GM23248 (cell line): ENCODE measurements around the gene HMG20B.
"Not testable (repeated sequence)": the region's sequence is repeated elsewhere in the genome, so short reads cannot be mapped to it uniquely, and the experiment has no call there.

ENCODE experiments used
- EZH2 ChIP-seq: fragments of 200-600 bp; sonication (generic); IDR thresholded peaks from 2 replicates; pipeline ENCODE4 v1.6.1; 2018; ENCODE audit warnings: antibody characterized with exemption, mild to moderate bottlenecking; ENCODE audit not compliant: insufficient read depth, poor library complexity, severe bottlenecking
- EZH2phosphoT487 ChIP-seq: fragments of 200-600 bp; sonication (generic); IDR thresholded peaks from 2 replicates; pipeline ENCODE4 v1.6.1; 2018; ENCODE audit warnings: antibody characterized with exemption, moderate library complexity, mild to moderate bottlenecking, low read depth; ENCODE audit not compliant: insufficient read depth

DNA sequence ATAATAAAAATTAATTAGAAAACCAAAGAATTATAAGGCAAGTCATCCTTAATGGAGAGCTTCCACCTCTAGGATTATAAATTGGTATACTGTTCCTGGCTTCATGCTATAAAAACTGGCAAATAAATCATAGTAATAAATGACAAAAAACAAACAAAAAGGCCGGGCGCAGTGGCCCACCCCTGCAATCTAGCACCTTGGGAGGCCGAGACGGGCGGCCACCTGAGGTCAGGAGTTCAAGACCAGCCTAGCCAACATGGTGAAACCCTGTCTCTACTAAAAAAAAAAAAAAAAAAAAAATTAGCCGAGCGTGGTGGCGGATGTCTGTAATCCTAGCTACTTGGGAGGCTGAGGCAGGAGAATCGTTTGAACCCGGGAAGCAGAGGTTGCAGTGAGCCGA lies 2.7 kb upstream of the HMG20B start:
- TF ChIP-seq EZH2phosphoT487, EZH2: not testable (repeated sequence)
